HG02970 (cell line): ENCODE results near the gene IL22RA2.

Experiments
- ATAC-seq: cut with Tn5 transposase; IDR thresholded peaks from one replicate; pipeline ENCODE4 v1.9.1; 2021; ENCODE audit warnings: mild to moderate bottlenecking, moderate library complexity, moderate number of reproducible peaks; ENCODE audit not compliant: unreplicated experiment, low FRiP score

IL22RA2 gene

DNA sequence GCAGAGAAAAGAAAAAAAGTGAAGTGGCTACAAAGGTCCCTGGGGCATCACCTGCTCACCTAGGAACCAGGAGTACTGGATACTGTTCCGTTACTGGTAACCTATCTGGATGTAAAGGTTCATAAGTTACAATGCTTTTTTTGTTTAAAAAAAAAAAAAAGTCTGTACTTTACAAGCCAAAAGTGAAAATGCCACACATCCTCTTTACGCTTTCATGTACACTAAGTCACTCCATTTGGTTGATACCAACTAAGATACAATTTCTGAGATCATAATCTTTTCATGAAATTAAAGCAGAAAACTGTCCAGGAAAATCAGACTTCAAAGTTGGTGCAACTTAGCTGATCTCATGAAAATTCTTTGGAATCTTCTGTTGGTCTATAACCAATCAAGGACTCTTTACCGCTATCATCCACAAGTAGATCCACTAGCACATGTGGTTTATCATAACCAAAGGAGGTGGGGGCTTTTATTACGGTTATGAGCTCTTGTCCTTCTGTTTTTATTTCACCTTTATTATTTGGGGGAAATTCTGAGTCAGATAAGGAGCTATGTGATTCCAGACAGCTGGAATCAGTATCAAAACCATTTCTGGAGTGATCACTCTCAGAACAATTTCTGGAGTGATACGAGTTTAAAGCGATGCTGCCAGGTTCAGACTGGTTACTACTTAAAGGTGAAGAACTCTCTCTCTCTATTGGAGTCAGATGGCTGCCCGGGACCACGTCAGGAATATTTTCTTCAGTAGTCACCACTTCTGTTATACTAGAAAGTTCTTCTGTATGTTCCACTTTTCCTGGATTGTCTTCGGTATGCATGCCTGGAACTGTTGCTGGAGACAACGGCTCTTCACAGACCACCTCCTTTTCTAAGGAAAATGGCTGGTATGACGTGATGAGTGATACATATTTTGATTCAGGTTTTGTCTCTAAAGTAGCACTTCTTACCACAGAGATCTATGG, 24.5 kb upstream of the IL22RA2 start:
- ATAC-seq = no peak

- no peak for ATAC-seq
Observed at GRCh38 chr6:137193256-137194070, 20.0 kb upstream of the IL22RA2 start.

- no peak for ATAC-seq
Observed at GRCh38 chr6:137192821-137193220, 19.4 kb upstream of the IL22RA2 start.

GRCh38 chr6:137191670-137192069, 18.2 kb upstream of the IL22RA2 start:
- no peak for ATAC-seq

GRCh38 chr6:137191236-137191635, 17.8 kb upstream of the IL22RA2 start:
- no peak for ATAC-seq

DNA sequence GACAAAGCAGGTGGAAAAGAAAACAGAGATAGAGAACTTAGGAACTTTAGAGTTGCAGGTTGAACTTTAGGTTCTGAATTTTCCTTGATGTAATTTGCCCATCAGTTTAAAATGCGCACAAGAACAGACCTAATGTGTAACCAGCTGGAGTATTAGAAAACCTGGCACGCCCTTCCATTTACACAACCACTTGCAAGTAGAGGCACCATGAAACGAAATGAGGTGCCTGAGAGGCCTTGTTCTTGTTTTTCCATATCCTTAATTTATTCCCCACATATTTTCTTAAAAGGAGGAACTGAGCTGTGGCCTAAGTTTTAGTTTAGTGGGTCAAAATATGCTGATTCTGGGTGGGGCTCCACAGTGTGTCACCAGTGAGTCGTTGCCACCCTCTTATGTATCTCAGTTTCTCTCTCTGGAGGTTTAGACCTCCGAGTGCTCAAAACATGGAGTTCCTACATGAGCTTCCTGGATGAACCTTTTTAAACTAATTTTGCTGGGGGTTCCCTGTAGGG, 17.2 kb upstream of the IL22RA2 start:
- no peak for ATAC-seq

GRCh38 chr6:137188855-137189254, 15.4 kb upstream of the IL22RA2 start:
- ATAC-seq = no peak

GRCh38 chr6:137185290-137185689, 11.8 kb upstream of the IL22RA2 start:
- no peak for ATAC-seq

GRCh38 chr6:137182654-137183073, 9.2 kb upstream of the IL22RA2 start:
- no peak for ATAC-seq

DNA sequence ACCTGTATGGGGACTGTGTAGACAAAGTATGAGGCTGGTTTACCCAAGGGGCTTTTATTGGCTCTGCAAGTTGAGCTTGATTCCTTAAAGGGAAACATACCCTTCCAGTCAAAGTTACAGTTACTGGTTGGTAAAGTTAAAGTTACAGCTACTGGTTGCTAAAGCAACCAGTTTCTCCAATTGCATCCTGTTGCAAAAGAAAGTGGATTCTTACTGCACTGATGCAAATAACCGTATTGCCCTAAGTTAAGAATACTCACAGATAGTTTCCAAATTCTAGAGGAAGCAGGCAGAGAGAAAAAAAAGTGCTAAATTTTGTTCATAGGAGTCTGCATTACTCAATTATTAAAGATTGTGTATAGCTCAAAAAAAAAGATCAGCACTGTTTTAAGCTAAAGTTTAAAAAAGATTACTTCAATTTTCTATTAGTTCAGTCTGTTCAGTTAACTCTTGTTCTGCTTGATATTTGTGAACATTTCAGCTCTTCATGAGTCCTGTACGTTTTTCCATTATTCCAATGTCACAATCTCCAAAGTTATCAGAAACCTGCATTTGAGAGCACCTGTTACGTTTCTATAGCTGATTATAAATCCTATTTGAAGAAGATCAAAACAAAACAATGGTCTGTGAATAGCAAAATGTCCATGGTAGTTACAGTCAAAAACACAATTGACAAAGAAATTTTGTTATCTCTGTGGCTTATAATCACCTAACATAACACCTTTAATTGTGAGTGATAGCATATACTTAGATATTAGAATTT, 8.6 kb upstream of the IL22RA2 start:
- ATAC-seq = no peak

DNA sequence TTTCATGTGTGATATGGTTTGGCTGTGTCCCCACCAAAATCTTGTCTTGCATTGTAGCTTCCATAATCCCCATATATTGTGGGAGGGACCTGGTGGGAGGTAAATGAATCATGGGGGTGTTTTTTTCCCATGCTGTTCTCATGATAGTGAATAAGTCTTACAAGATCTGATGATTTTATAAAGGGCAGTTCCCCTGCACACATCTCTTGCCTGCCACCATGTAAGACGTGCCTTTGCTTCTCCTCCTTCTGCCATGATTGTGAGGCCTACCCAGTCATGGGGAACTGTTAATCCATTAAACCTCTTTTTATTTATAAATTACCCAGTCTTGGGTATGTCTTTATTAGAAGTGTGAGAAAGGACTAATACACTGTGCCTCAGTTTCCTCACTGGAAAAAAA, 4.2 kb upstream of the IL22RA2 start:
- no peak for ATAC-seq

DNA sequence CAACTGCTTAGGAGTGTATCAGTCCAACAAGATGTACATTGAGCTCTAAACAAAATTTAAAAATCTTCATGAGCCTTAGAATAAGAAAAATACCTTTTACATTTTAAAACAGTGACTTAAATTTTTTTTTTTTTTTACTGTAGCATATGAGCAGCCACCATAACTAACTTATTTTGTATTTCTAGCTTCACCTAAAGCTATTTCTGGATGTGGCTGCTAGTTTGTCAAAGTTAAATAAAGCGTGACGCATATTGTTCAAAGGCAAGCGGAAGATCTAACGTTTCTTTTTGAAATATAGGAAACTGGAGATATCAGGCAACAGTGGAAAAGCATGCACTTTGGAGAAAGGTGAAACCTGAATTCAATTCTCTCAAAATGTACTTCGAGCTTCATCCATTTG, 3.3 kb upstream of the IL22RA2 start:
- no peak for ATAC-seq

GRCh38 chr6:137175868-137176245, 2.4 kb upstream of the IL22RA2 start:
- no peak for ATAC-seq

DNA sequence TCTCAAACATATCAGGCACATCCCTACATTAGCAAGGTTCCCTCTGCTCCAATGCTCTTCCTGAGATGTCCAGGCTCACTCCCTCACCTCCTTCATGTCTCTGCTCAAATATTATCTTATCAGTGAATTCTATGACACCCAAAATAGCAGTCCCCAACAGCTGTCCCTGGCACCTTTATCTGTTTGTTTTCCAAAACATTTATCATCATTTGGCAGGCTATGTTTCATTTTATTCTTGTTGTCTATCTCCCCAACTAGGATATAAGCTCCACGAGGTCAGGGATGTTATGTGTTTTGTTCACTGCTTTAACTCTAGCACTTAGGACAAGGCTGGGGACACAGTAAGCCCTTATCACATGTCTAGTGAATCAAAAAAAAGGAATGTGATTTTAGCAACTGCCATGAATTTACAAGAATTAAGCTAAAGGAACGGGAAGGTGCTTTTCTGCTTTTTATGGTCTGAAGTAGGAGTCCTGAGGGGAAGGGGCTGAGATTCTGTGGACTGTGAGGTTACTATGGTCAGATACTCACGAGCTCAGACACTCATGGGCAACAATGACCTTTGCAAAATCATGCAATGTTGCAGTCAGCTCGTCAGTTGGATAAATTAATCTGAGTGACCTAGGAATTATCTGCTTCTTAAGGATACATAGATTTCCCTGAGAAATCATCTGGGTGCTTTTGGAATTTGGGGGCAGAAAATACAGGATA, 1.9 kb upstream of the IL22RA2 start:
- no peak for ATAC-seq

DNA sequence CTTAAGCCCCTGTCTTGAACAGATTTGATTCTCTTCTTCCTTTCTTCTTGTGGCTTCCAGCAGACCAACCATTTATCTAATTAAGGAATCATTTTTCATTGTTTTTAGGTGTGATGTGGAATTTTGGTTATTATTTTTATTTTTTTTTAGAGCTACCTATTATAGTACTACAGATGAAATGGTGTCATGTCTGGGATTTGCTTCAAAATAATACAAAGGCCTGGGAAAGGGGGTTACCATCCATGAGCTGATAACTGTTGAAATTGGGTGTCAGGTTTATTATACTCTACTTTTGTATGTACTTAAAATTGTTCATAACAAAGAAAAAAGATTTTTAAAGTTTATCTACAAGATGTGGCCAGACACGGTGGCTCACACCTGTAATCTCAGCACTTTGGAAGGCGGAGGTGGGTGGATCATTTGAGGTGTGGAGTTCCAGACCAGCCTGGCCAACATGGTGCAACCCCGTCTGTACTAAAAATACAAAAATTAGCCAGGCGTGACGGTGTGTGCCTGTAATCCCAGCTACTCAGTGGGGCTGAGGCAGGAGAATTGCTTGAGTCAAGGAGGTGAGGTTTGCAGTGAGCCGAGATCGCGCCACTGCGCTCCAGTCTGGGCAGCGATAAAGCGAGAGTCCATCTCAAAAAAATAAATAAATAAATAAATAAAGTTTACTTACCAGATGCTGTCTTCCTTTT, 561 bp downstream of the IL22RA2 start:
- no peak for ATAC-seq

GRCh38 chr6:137171824-137172733, 1.4 kb downstream of the IL22RA2 start:
- ATAC-seq = no peak

DNA sequence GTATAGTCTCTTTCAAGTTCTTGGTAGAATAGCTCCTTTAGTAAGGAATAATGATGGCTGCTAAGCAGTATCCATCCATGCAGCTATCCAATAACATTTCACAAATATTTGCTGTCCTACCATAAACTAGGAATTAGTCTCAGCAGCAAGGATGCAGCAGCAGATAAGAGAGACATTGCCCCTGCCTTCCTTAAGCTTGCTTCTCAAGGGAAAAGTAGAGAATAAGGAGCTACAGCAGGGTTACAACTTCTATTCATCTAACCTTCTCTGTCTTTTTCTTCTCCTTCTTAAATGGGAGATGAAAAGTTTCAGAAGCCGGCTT, 2.4 kb downstream of the IL22RA2 start:
- no peak for ATAC-seq

DNA sequence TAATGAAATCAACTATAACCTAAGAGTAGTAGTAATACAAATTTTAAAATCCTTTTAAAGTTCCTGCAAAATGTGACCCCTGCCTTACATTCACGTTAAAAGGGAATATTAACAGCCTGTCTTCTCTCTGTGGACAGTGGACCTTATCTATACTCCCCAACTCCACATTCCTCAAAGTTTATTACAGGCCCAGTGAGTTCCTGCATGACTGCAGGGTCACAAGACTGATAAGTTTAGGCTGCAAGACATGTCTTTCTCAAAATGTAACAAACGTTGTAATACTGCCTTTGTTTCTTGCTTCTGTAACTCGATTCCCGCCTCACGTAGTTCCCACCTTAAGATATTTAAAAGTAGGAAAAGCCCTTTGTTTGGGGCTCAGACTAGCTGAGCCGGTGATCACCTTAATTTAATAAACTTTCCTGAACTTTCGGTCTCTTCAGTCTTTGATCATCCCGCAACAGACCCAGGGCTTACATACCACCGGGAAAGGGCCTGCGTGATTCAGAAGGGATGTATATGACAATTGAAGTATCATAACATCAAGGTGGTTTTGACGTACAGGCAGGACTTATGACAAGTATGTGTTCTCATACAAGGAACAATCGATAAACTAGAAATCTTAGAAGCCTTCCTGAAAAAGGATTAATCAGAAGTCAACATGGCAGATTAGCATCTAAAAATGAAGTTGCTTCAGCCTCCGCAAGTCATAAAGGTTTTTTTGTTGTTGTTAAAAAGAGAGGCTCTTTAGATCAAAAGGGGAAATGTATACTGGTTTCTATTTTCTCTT, 3.0 kb downstream of the IL22RA2 start:
- no peak for ATAC-seq
